HCT116 (cell line): ENCODE results near the gene NDUFA1.
"Not testable (repeated sequence)": the region's sequence is repeated elsewhere in the genome, so short reads cannot be mapped to it uniquely, and the experiment has no call there.

Source experiments
- EZH2 ChIP-seq: fragments of 200-600 bp; sonication (generic); IDR thresholded peaks from 2 replicates; pipeline ENCODE4 v1.6.1; 2017; ENCODE audit warnings: antibody characterized with exemption, mixed run types
- POLR2A ChIP-seq: IDR thresholded peaks from 2 replicates; pipeline ENCODE4 v1.7.0; 2011; ENCODE audit warnings: borderline replicate concordance; ENCODE audit not compliant: insufficient read depth, insufficient read length; ENCODE audit errors: extremely low read depth
- TF ChIP-seq, protein P1 (sequence below), 3 experiments: fragments of 200-600 bp in 1 of 3; sonication (generic) in 1 of 3; IDR thresholded peaks in 2 of 3; conservative IDR thresholded peaks in 1 of 3; 2 replicates each; pipeline ENCODE4 v1.5.1; 2012 to 2017; ENCODE audit warnings: low read depth in 2 of 3, low read length in 2 of 3, antibody characterized with exemption in 1 of 3, borderline replicate concordance in 1 of 3, control low read depth in 1 of 3, mild to moderate bottlenecking in 1 of 3, mixed read lengths in 1 of 3, mixed run types in 1 of 3, moderate library complexity in 1 of 3; ENCODE audit not compliant: insufficient read depth in 1 of 3

DNA sequence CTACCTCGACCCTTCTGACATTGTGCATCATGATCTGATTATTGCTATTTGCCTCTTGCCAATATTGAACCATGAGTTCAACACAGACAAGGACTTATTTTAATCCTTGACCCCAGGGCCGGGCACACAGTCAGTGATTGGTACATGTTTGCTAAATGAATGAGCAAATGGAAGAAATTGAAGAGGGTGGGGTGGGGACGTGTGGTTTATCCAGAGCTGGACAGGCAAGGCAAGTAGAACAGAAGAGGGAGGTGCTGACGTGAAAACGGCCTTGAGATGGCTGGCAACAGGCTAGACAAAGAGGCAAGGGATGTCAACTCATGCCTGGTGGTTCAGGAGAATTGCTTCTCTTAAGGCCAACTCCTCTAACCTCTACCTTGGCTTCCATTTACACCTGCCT, 47.4 kb upstream of the NDUFA1 start:
- not testable (repeated sequence) for TF ChIP-seq EZH2, POLR2A
- TF ChIP-seq, protein P1, sequence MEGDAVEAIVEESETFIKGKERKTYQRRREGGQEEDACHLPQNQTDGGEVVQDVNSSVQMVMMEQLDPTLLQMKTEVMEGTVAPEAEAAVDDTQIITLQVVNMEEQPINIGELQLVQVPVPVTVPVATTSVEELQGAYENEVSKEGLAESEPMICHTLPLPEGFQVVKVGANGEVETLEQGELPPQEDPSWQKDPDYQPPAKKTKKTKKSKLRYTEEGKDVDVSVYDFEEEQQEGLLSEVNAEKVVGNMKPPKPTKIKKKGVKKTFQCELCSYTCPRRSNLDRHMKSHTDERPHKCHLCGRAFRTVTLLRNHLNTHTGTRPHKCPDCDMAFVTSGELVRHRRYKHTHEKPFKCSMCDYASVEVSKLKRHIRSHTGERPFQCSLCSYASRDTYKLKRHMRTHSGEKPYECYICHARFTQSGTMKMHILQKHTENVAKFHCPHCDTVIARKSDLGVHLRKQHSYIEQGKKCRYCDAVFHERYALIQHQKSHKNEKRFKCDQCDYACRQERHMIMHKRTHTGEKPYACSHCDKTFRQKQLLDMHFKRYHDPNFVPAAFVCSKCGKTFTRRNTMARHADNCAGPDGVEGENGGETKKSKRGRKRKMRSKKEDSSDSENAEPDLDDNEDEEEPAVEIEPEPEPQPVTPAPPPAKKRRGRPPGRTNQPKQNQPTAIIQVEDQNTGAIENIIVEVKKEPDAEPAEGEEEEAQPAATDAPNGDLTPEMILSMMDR (IDR thresholded peaks at IDR 0.05 in 2 of 3, conservative IDR thresholded peaks at IDR 0.05 in 1 of 3; ENCODE audit: borderline replicate concordance in 1 of 3, insufficient read depth in 1 of 3, low read depth in 2 of 3, low read length in 2 of 3), result not testable (repeated sequence)
